SKM-1 (cell line): ENCODE measurements around the gene SOX8.

Source experiments
- DNase-seq: peaks from one replicate; lab custom pipeline; 2025; ENCODE audit not compliant: unreplicated experiment; lab: John Stamatoyannopoulos, UW

SOX8 gene

DNA sequence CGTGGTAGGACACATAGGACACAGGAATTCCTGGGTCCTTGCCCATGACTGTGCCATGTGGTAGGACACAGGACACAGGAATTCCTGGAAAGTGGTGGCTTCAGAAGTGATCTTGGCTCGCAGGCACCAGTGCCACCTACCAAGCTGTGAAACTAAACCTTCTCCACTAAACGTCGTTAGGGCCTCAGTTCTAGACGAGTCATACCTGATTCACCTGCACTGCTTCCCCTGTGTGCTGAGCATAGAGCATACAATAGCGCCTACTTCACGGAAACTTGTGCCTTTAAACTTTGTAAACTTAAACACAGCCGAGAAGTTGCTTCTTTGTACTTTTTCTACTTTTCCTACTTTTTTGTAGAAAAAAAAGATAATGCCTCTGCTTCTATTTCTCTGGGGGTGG, 4.8 kb downstream of the SOX8 start:
- no peak for DNase-seq

DNA sequence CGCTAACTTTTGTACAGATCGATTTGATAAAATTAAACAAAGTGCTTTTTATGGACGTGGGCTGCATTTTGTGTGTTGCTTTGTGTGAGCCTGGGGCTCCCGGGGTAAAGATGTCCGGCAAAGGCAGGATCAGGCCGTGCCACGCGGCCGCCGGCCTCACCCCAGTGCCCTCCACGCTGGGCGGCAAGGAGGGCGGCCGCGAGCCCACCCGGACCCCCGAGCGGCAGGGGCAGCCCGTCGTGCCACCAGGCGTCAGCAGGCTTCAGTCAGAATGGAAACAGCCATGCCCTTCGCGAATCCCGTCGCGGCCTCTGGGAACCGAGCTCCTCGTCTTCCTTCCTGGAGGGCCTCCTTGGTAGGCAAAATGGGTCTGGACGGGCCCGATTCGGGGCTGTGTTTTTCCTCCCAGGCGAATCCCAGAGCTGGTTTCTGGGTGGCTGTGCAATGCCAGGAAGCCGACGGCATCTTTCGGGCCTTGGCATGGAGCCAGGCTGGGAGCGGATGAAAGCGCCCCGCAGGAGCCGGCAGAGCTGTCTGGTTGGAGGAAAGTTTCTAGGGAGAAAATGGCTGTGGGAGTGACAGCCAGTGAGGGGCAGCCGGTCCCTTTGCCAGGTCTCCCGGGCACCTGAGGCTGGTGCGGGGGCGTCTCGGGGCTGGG, 5.5 kb downstream of the SOX8 start:
- no peak for DNase-seq

DNA sequence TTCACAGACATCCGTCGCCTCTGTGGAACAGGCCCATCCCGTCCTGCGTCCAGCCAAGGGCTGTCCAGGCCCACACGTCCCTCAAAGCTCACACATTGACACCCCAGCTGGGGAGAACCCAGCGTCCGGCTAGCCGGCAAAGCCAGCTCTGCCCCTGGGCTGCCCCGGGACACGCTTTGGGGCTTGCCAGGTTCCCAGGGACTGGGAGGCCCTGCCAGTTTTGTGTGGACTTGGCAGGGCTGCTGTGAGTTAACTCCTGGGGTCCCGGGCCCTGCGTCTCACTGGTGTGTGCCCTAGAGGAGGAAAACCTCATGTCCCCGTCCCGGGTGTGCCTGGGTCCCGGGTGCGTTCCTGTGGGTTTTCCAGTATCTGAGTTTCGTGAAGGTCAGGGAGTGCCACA, 6.3 kb downstream of the SOX8 start:
- no peak for DNase-seq

DNA sequence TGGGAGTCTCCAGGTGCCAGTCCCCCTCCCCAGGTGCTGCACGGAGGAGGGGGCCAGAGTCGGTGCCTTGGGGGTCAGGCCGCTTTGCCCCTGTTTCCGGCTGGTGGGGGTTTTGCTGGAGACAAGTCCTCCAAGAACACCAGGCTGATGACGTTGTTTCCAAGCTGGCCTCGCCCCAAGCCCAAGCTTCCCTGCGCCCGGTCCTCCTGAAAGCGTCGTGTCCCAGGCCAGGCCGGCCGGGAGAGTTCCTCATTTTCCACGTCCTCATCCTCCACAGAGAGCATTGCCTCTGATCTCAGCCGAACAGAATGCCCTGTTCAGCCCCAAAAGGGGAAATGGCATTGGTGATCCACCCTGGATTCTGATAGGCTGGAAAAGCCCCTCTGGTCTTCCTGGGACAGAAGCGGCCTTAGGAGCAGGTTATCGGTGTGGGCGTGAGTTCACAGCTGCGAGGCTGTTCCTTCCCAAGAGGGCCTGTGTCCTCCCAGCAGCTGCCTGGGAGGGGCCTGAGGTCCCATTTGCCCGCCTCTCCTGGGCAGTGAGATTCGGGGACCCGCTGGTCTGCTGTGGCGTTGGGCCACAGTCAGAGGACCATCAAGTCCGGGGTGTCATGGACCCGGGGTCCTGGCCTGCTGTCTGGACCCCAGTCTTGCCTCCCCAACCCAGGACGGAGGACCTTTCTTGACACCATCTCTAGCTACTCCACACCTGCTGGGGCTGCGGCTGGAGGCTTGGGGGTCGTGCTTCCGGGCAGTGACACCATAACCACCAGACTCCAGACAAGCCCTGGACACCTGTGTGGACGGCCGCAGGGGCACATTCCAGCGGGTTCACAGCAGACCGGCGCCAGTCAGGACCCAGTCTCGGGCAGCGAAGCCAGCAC, 7.1 kb downstream of the SOX8 start:
- DNase-seq, result no peak

DNA sequence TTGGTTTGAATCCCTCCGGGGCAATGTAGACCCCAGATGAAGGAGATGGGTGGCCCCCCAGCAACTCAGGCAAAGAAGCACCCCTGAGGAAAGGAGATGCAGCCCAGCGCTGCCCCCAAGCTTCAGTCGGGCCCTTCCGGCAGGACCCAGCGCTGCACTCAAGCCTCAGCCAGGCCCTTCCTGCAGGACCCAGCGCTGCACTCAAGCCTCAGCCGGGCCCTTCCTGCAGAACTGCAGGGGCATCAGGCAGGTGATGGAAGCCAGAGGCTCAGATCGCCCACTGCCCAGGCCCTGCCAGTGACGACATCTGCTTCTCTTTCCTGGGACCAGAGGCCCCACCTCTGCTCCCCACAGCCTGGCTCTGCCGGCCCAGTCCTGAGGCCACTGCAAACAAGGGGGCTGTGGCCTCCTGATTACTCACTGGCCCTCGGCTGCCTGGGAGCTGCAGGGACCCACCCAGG, 7.8 kb downstream of the SOX8 start:
- DNase-seq, result no peak

DNA sequence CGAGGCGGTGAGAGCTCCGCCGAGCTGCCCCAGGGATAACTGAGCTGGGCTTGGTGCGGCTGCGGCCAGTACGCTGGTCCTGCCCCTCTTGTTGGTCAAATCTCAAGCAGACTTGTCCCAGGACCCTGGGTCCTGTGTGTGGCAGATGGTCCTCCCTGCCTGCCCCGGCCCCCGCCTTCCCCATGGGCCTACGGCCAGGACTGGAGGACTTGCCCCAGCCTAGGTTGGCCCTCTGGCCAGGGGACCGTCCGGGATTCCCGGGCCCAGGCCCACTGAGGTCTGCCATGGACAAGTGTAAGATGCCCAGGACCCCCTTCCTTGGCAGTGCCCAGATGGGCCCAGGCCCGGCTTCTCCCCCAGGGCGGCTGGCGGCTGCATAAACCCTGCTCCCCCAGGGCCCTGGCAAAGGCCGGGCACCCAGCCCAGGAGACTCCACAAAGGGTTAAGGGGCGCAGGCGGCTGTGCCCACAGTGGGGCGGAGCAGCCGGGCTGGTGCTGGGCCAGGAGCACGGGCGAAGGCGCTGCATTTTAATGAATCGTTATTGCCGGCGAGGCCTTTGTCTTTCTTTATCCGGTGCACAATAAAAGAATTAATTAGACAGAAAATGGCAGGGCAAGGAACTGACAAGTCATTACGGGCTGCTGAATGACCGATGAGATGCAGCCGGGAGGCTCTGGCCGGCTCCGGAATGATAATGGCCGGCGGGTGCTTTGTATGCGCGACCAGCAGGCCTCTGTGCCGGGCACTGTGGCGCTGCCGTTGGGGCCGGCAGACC, 9.1 kb downstream of the SOX8 start:
- no peak for DNase-seq

DNA sequence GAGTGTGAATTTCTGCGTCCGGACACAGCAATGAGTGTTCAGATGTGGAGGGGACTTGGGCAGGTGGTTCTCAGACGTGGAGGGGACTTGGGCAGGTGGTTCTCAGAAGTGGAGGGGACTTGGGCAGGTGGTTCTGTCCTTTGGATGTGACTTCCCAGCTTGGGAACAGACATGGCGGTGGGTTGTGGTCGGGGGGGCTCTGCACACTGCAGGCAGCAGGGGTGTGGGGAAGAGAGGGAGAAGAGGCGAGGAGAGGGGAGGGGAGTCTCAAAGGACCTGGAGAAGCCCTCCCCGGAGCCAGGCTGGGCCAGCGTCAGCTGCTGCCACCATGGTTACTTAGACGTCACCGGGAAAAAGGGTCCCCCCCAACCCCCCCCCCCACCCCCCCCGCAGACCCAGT, 9.8 kb downstream of the SOX8 start:
- no peak for DNase-seq

DNA sequence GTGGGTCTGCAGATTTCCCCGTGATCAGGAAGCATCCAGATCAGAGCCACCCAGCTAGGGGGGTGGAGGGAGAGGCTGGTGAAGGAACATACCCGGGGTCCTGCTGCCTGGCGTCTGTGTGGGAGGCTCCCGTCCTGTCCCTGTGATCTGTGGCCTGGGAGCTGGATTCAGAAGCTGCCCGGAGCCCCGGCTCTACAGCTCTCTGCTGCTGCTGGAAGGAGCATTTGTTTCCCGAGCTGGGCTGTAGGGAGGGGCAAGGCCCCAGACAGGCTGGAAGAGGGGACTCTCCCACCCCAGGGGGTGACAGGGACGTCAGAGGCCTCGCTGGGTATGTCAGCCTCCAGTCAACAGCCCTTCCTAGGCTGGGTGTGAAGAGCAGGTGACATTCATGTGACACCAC, 10.2 kb downstream of the SOX8 start:
- DNase-seq, result no peak

DNA sequence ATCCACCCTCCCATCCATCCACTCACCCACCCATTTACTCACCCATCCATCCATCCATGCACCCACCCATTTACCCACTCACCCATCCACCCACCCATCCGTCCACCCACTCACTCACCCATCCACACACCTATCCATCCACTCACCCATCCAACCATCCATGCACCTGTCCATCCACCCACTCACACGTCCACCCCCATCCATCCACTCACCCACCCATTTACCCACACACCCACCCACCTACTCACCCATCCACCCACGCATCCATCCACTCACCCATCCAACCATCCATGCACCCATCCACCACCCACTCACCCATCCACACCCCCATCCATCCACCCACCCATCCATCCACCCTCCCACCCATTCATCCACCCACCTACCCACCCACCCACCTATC, 12.2 kb downstream of the SOX8 start:
- no peak for DNase-seq

DNA sequence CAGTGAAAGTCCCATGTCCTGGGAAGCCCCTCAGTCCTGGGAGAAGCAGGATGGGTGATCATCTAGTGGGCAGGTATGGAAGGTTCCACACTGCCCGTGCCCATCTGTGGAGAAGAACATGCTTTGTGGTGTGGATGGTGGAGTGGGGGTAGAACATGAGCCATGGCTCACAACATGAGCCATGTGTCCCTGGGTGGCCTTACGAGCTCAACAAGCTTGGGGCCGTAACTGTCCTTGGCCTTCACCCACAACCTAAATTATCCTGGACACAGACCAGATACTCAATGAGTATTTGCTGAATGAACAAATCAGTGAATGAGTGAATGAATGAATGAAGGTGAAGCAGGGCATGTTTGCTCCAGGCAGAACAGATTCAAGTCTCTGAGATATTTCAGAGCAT, 13.5 kb downstream of the SOX8 start:
- no peak for DNase-seq

DNA sequence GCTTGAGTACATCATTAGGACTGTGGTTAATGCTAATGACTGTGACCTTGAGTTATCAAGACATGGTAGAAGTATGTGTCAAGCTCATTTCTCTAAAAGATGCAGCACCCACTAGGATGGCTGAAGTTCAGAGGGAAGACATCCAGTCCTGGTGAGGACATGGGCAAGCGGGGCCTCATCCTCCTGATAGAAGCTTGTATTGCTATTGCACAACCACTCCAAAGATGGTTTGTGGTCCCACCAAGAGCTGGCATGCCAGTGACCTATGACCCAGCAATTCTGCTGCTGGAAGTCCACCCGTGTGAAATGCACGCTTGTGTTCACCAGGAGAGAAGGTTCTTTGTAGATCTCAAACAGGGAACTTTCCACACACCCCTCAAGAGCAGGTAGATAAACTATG, 14.2 kb downstream of the SOX8 start:
- no peak for DNase-seq

DNA sequence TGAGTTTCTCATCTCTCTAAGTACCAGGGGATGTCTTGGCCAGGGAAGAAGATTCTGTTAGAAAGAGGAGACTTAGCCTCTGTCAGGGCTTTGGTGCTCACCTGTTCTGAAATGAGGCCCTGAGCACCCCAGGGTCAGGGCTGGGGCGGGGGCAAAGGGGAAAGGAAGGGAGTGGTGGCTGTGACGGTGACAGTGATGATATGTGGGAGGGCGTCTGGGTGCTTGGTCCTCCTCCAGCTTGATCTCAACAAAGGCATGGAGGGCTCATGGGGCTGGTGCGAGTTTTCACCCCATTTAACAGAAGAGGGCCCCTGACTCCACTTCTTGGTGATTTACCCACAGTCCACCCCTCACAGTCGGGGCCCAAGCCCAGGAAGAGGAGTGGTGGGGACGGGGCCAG, 15.1 kb downstream of the SOX8 start:
- DNase-seq, result no peak

DNA sequence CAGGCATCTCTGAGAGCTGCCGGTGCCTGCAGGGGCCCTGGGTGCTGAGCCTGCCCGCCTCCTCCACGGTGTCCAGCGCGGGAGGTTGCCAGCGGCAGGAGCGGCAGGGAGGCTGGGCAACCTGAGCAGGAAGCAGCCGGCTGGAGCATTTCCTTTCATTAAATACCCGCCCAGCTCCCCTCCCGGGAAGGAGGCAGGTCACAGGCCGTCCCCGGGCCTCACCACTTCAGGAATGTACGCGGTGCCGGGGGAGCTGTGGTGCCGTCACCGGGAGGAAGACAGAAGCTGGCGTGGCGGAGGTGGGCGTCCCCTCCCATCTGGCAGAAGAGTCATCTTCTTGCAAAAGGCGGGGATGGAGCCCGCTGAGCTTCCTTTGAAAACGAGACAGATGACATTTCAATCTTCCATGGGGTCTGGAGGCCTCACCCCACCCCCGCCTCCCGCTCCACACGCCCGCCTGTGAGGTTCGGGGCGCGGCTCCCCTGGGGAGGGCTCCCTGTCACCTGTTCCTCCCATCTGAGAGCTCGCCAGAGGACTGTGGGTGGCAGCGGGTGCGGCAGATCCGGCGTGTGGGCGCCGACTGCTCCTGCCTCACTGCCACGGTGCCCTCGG, 16.0 kb downstream of the SOX8 start:
- DNase-seq, result no peak

DNA sequence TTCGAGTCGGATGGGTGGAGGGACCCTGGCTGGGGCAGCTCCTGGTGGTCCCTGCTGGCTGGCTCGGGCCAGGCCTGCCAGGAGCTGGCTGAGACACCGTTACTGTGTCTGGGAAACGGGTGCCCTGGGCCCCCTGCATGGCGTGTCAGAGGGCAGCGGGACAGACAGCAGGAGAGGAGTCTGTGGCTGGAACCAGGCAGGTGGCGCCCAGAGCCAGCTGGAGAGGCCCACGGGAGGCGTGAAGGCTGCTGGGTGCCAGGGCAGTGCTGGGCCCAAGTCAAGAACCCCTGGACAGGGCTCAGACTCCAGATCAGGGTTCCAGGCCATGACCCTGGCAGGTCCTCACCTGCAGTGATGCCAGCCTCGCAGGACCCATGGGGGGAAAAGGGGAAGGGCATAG, 16.6 kb downstream of the SOX8 start:
- no peak for DNase-seq

DNA sequence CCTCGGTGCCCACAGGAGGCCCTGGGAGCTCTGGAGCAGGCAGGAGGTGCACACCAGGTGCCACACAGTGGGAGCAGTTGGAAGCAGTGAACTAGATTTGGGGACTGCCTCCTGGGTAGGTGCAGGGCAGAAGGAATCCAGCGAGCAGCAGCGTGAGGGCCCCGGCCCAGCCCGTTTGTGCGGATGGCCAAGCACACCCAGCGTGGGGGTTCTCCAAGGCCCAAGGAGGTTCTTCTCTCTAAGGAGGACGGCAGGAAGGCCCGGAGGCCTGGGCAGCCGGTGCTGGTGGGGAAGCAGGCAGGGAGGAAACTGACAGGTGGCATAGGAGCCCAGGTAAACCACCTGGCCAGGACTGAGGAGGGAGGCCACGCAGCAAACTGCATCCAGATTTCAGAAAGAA, 17.0 kb downstream of the SOX8 start:
- no peak for DNase-seq

DNA sequence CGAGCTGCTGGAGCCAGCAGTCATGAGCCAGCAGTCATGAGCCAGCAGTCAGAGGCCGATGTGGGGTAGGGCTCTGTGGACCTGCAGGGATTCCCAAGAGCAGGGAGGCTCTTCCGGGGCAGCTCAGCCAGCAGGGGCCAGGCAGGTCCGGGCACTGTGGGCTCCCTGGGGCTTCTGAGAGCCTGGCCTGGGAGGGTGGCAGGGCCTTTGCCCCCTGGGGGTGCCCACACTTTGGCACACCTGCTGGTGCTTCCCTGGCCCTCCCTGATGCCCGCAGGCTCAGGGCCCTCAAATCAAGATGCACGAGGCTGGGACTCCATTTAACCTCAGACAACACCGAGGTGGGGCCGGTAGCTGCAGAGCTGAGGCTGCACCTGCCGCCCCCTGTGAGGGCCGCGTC, 18.1 kb downstream of the SOX8 start:
- DNase-seq, result no peak

DNA sequence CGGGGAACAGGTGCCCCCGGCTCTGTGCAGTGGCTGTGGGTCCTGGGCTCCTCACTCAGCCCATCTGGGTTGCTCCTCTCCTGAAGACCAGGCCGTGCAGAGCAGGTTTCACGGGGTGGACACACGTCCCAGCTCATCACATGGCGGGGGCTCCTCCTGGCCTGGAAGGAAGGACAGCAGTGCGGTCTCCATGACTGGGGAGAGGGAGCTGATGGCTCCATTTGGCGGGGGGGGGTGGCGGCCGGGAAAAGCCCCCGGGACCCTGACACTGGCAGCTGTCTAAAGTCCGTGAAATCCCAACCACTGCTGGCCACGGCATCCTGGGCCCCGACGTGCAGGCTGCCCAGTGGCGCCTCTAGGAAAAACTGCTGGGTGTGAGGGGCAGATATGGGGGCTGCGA, 19.0 kb downstream of the SOX8 start:
- DNase-seq, result no peak

DNA sequence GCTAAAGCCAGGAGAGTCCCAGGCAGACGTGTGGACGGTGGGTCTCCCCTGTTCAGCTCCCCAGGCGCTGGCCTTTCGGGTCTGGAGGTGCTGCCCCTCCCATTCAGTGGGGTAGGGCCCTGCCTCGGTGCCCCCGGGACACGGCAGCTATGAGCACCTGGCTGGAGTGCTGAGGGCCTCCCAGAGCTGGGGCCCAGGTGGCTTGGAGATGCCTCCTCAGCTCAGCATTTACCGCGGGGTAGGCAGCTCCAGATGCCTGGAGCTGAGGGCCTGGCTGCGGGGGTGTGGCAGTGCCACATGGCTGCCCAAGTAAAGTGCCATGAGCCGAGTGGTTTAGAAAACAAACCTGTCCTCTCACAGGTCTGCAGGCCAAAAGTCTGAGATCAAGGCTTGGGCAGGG, 19.5 kb downstream of the SOX8 start:
- DNase-seq, result no peak

DNA sequence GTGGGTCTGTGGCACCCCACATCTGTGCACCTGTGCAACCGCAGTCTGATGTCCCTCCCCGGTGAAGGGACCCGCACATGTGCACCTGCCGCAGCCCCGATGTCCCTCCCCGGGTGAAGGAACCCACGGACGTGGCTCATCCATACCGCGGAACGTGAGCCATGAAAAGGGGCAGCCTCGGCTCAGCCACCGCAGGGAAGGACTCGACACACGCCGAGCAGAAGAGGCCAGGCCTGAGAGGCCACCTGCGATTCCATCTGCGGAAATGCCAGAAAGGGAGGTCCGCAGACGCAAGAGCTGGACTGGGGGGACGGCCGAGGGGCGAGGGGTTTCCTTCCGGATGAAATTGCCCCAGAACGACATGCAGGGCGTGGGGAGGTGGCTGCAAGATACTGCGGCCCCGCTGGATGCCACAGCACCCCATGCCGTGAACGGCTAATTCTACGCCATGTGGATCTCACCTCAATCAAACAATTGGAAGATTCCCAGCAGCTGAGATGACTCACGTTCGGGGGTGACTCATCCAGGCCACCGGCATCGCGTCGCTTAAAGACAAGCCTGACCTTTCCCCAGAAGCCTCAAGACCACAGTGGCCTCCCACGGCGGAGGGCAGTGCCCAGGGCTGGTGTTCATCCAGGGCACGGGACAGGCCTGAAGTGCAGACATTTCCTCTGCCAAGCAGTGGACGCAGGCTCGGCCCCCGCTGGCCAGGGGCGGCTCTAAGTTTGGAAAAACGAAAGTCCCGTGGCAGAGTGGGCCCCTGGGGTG, 21.0 kb downstream of the SOX8 start:
- DNase-seq, result no peak
